ENCODE data around the gene KLLN. TPM values are rescaled to one million over a fixed set of nuclear protein-coding genes. Genes with fewer than 3 reads are reported as not detected.
"Not testable (repeated sequence)": the region's sequence is repeated elsewhere in the genome, so short reads cannot be mapped to it uniquely, and the experiment has no call there.

KLLN gene
- polyA plus RNA-seq, 3 donors: 1.5 to 1.6 (median 1.6) TPM

- no peak for DNase-seq (ENCODE audit: extremely low read depth in 1 of 11, low read depth in 9 of 11, low spot score in 4 of 11)
Measured at GRCh38 chr10:87849001-87849400, 14.3 kb downstream of the KLLN start.

GRCh38 chr10:87847550-87847949, 15.8 kb downstream of the KLLN start:
- DNase-seq (ENCODE audit: extremely low read depth in 1 of 11, low read depth in 9 of 11, low spot score in 4 of 11): no peak

GRCh38 chr10:87846711-87847110, 16.6 kb downstream of the KLLN start:
- not testable (repeated sequence) for DNase-seq (ENCODE audit: extremely low read depth in 1 of 11, low read depth in 9 of 11, low spot score in 4 of 11)

GRCh38 chr10:87846023-87846422, 17.3 kb downstream of the KLLN start:
- DNase-seq (ENCODE audit: extremely low read depth in 1 of 11, low read depth in 9 of 11, low spot score in 4 of 11): no peak

- DNase-seq (ENCODE audit: extremely low read depth in 1 of 11, low read depth in 9 of 11, low spot score in 4 of 11): no peak
Measured at GRCh38 chr10:87845624-87845998, 17.7 kb downstream of the KLLN start.

GRCh38 chr10:87844837-87845623, 18.3 kb downstream of the KLLN start:
- DNase-seq (ENCODE audit: extremely low read depth in 1 of 11, low read depth in 9 of 11, low spot score in 4 of 11): no peak

- DNase-seq (ENCODE audit: extremely low read depth in 1 of 11, low read depth in 9 of 11, low spot score in 4 of 11): no peak
Measured at GRCh38 chr10:87843714-87844113, 19.6 kb downstream of the KLLN start.

GRCh38 chr10:87842776-87843497, 20.4 kb downstream of the KLLN start:
- DNase-seq (ENCODE audit: extremely low read depth in 1 of 11, low read depth in 9 of 11, low spot score in 4 of 11): no peak

GRCh38 chr10:87842220-87842641, 21.1 kb downstream of the KLLN start:
- DNase-seq (ENCODE audit: extremely low read depth in 1 of 11, low read depth in 9 of 11, low spot score in 4 of 11): no peak

GRCh38 chr10:87841186-87841585, 22.1 kb downstream of the KLLN start:
- DNase-seq (ENCODE audit: extremely low read depth in 1 of 11, low read depth in 9 of 11, low spot score in 4 of 11): no peak

GRCh38 chr10:87838650-87839049, 24.7 kb downstream of the KLLN start:
- no peak for DNase-seq (ENCODE audit: extremely low read depth in 1 of 11, low read depth in 9 of 11, low spot score in 4 of 11)

- no peak for DNase-seq (ENCODE audit: extremely low read depth in 1 of 11, low read depth in 9 of 11, low spot score in 4 of 11)
Measured at GRCh38 chr10:87837445-87837844, 25.9 kb downstream of the KLLN start.

- DNase-seq (ENCODE audit: extremely low read depth in 1 of 11, low read depth in 9 of 11, low spot score in 4 of 11): no peak
Measured at GRCh38 chr10:87836098-87836497, 27.2 kb downstream of the KLLN start.

- DNase-seq (ENCODE audit: extremely low read depth in 1 of 11, low read depth in 9 of 11, low spot score in 4 of 11): no peak
Measured at GRCh38 chr10:87829986-87830729, 33.2 kb downstream of the KLLN start.

GRCh38 chr10:87829051-87829450, 34.3 kb downstream of the KLLN start:
- DNase-seq (ENCODE audit: extremely low read depth in 1 of 11, low read depth in 9 of 11, low spot score in 4 of 11): not testable (repeated sequence)

GRCh38 chr10:87827681-87828080, 35.7 kb downstream of the KLLN start:
- no peak for DNase-seq (ENCODE audit: extremely low read depth in 1 of 11, low read depth in 9 of 11, low spot score in 4 of 11)

- DNase-seq (ENCODE audit: extremely low read depth in 1 of 11, low read depth in 9 of 11, low spot score in 4 of 11): no peak
Measured at GRCh38 chr10:87826653-87827052, 36.7 kb downstream of the KLLN start.

GRCh38 chr10:87819289-87819585, 44.1 kb downstream of the KLLN start:
- DNase-seq (ENCODE audit: extremely low read depth in 1 of 11, low read depth in 9 of 11, low spot score in 4 of 11): no peak

- DNase-seq (ENCODE audit: extremely low read depth in 1 of 11, low read depth in 9 of 11, low spot score in 4 of 11): peak in 9 of 11 donors; percentile 10 to 41 (median 22)
Measured at GRCh38 chr10:87818505-87819288, 44.6 kb downstream of the KLLN start.

Data from renal cortex interstitium (tissue), 11 donors.